ENCODE measurements around the gene ATP11A.
A peak's percentile ranks its signal among the peaks of the same experiment; 100 is the strongest.
"Not testable (repeated sequence)": the region's sequence is repeated elsewhere in the genome, so short reads cannot be mapped to it uniquely, and the experiment has no call there.

Gene ATP11A

GRCh38 chr13:112826565-112826964, 136.7 kb downstream of the ATP11A start:
- DNase-seq = no peak

- peak in 1 of 2 donors; percentile 1 for DNase-seq
Observed at GRCh38 chr13:112828082-112828699, 138.4 kb downstream of the ATP11A start.

- DNase-seq = no peak
Observed at GRCh38 chr13:112828756-112829155, 138.9 kb downstream of the ATP11A start.

DNA sequence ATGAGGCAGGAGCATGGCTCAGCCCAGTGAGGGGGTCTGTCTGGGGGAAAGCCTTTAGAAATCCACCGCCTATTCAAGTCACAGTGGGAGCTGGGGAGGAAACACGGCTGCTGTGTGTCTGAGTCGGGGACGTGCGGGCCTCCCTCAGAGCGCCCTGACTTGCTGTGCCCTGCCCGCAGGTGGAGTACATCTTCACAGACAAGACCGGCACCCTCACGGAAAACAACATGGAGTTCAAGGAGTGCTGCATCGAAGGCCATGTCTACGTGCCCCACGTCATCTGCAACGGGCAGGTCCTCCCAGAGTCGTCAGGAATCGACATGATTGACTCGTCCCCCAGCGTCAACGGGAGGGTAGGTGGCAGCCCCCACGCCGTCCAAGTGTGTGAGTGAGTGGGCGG, 141.4 kb downstream of the ATP11A start:
- DNase-seq = no peak

DNA sequence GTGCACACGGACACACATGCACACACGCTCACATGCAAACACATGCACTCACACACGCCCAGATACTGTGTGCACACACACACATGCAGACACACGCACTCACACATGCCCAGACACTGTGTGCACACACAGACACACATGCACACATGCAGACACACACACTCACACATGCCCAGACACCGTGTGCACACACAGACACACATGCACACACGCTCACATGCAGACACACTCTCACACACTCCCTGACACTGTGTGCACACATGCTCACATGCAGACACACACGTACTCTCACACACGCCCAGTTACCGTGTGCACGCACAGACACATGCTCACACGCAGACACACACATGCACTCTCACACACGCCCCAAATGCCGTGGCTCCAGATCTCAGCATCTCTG, 142.0 kb downstream of the ATP11A start:
- DNase-seq = no peak

GRCh38 chr13:112832811-112833210, 143.0 kb downstream of the ATP11A start:
- DNase-seq = no peak

- no peak for DNase-seq
Observed at GRCh38 chr13:112833551-112834257, 143.9 kb downstream of the ATP11A start.

DNA sequence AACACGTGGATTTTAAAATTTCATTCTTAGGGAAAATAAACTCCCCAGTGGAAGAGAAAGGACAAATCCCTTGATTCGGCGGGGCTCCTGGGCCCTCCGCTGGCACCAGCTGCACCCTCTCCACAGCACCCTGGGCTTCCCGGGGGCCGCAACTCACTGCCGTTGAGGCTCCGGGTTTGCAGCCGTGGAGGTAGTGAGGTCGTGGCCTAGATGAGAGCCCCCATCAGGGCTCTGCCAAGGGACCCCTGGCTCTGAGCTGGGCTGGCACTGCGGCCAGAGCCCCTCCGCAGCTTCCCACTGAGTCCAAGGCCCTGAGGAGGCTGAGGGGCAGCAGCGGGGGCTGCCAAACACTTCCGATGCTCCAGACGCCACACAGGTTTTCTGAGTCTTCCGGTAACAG, 145.5 kb downstream of the ATP11A start:
- no peak for DNase-seq

DNA sequence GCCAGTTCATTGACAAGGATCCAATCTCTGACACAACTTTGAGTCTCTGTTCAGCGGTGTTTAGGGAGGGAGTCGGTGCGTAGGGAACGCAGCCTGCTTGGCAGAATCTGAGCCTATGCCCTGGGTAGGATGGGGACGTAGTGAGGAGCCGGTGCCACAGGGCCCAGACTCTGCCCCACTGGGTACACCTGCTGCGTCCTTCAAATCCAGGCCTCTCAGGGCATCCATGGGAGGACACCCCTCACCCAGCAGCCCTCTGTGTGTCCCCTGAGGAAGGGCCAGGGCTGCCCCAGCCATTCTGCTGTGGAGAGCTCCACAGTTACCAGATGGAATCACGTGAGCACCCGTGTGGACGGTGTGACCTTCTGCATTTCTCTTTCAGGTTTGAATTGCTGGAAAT, 146.0 kb downstream of the ATP11A start:
- no peak for DNase-seq

DNA sequence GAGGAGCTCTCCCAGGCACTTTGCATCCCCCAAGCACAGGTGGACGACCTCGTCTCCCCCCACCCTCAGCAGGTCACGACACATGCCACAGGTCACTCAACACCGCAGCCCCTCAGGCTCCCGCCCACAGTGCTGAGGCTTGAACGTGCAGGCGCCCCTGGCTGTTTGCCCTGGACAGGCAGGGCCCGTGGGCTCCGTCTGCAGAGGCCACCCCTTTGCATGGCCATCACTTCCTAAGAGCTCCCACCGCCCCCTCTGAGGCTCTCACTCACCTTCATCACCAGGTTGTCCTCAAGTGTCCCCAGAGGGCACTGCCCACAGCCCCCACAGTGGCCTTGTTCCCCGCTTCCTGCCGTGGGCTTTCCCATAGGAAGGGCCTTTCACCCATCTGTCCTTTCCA, 147.1 kb downstream of the ATP11A start:
- DNase-seq = no peak

DNA sequence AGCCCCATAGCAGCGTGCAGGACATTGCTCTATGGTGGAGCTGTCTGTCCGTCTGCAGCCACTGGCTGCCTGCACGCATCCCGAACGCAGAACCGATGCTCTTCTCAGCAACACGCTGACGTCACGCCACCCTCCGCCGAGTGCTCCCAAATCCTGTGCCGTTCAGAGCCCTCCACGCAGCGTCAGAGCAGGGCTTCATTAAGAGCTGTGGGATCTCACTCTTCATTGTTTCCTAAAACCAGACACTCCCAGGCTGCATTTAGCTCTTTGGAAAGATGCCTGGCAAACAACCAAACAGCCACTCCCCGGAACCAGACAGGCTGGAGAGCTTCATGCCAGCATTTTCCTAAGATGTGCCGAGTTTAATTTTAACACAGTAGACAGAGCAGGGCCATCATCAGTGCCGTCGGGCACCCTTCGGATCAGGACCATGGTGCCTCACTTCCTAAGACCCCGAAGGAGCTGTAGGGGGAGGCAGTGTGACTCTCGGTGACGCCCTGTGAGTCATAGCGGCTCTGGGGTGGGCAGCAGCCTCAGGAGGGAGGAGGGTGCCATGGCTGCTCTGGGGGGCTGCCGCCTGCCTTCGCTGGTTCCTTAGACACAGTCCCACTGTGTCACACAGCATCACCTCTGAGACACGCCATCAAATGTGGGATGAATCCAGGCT, 147.7 kb downstream of the ATP11A start:
- DNase-seq = no peak

DNA sequence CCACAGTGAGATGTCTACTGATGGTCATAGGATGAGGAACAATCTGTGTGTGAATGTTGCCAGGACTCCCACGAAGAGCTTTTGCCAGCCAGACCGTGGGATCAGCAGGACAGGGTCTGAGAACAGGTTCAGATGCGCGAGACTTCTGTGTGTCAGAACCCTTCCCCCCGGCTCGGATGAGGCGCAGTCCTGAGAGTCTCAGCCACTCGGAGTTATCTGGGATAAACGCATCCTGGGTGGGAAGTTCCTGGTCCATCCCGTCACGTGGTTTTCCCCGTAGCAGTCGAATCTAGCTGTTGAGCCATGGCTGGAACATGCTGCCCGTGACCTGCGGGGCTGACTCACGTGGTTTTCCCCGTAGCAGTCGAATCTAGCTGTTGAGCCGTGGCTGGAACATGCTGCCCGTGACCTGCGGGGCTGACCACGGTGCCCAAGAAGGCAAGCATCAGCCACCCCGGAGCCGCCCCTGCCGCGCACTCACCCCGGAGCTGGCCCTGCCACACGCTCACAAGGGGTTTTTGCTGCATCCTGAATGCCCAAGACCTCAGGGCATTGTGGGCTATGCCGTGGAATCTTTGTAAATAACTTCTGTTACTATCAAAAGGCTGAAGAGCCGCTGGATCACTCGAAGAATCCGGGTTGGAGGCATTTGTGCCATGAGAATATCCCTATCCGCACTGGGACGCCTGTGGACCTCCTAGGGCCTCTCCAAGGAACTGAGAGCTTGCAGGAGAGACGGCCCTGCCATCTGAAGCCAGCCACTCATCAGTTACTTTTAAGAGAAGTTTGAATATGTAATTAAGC, 148.4 kb downstream of the ATP11A start:
- no peak for DNase-seq

GRCh38 chr13:112838842-112839117, 148.9 kb downstream of the ATP11A start:
- DNase-seq = no peak

GRCh38 chr13:112839356-112840105, 149.7 kb downstream of the ATP11A start:
- DNase-seq = no peak

DNA sequence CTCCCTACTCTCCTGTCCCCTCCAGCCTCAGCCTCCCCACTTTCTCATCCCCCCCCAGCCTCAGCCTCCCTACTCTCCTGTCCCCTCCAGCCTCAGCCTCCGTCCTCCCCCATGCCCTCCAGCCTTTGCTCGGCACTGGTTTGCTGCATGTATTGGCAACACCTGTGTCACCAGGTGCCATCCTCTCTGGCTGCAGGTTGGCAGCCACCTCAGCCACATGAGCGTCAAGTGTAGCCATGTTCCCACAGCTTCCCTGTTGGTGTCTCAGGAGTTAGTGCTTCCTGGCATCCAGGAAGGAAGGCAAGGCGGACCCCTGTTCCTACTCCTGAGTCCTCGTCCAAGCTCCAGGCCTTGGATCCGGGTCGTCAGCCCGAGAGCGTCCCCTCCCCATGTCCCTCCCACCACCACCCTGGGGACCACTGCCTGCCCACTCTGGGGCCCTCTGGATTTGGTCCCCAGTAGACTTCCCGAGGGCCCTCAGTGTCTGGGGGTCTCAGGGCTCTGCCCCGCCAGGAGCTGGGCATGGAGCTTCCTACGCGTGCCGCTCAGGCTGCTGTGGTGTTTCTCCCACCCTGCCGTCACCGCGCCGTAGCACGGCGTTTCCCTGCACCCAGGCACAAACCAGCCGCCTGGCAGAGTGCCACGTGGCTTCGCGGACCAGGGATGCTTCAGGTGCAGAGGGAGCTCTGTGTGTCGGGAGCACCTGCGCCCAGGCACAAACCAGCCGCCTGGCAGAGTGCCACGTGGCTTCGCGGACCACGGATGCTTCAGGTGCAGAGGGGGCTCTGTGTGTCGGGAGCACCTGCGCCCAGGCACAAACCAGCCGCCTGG, 150.8 kb downstream of the ATP11A start:
- DNase-seq = no peak

GRCh38 chr13:112841303-112842015, 151.6 kb downstream of the ATP11A start:
- not testable (repeated sequence) for DNase-seq

- no peak for DNase-seq
Observed at GRCh38 chr13:112842343-112842856, 152.6 kb downstream of the ATP11A start.

DNA sequence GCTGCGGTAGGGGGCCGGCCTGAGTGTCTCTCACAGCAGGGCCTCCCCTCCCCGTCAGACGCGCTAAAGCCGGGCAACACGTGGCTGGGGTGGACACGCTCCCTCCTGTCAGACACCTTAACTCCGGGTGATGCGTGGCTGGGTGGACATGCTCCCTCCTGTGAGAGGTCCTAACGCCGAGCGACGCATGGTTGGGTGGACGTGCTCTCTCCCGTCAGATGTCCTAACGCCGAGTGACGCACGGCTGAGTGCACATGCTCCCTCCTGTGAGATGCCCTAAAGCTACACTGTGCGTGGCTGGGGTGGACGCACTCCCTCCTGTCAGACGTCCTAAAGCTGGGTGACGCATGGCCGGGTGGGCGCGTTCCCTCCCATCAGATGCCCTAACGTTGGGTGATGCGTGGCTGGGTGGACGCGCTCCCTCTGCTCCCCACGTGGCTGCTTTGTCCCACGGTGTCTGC, 153.1 kb downstream of the ATP11A start:
- no peak for DNase-seq

- no peak for DNase-seq
Observed at GRCh38 chr13:112843392-112844111, 153.7 kb downstream of the ATP11A start.

DNA sequence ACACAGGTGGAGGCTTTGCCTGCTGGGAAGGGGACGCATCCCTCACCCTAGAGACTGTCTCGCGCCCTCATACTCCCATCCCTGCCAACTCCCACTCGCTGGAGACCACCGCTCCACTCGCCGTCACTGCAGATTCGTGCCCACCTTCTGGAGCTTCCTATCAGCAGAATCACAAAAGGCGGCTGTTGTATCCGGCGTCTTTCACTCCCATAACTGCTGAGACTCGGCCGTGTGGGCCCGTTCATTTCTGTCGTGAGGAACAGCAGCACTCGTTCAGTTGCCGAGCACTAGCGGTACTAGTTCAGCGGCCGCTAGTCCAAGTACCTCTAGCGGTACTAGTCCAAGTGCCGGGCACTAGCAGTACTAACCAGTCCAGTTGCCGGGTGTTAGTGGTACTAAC, 154.6 kb downstream of the ATP11A start:
- no peak for DNase-seq

Measured in inflammatory macrophage treated with lipopolysaccharide for 1 hour (primary cell).